Retinal pigment epithelial cell (primary cell): Measurements from ENCODE around the gene DNAL1.
A peak's percentile ranks its signal among the peaks of the same experiment; 100 is the strongest.
"Not testable (repeated sequence)": the region's sequence is repeated elsewhere in the genome, so short reads cannot be mapped to it uniquely, and the experiment has no call there.

Experiments
- DNase-seq: peaks from one replicate; pipeline ENCODE4 v3.0.0-alpha.2; 2010; ENCODE audit warnings: low read depth
- H3K4me3 ChIP-seq: 2 replicates; pipeline ENCODE4 v1.5.1; 2011; ENCODE audit warnings: mild to moderate bottlenecking, low read length, control low read depth, moderate library complexity
- CTCF ChIP-seq: conservative IDR thresholded peaks from 2 replicates; pipeline ENCODE4 v1.5.1; 2011; ENCODE audit warnings: low read depth, low read length, control low read depth, inconsistent platforms

DNAL1 gene

GRCh38 chr14:73700325-73700724 lies 55.5 kb downstream of the DNAL1 start:
- DNase-seq: no peak
- TF ChIP-seq CTCF: no peak
- no peak overlapping the region for H3K4me3 ChIP-seq

GRCh38 chr14:73708076-73708475 lies 63.3 kb downstream of the DNAL1 start:
- not testable (repeated sequence) for H3K4me3 ChIP-seq, DNase-seq

GRCh38 chr14:73709904-73710469 lies 65.2 kb downstream of the DNAL1 start:
- H3K4me3 ChIP-seq: no peak overlapping the region
- no peak for TF ChIP-seq CTCF
- DNase-seq: no peak

GRCh38 chr14:73710737-73711136 lies 66.0 kb downstream of the DNAL1 start:
- H3K4me3 ChIP-seq: no peak overlapping the region
- TF ChIP-seq CTCF: peak; percentile 4
- DNase-seq: no peak

GRCh38 chr14:73712071-73712506 lies 67.3 kb downstream of the DNAL1 start:
- peak overlapping the region; percentile 90 for H3K4me3 ChIP-seq
- TF ChIP-seq CTCF: no peak
- no peak for DNase-seq

- H3K4me3 ChIP-seq: peak overlapping the region; percentile 90
- no peak for TF ChIP-seq CTCF
- DNase-seq: no peak
Observed at GRCh38 chr14:73712540-73713180, 67.9 kb downstream of the DNAL1 start.

GRCh38 chr14:73713206-73713802 lies 68.5 kb downstream of the DNAL1 start:
- H3K4me3 ChIP-seq: peak overlapping the region; percentile 90
- no peak for TF ChIP-seq CTCF
- DNase-seq: no peak
